ENCODE data around the gene IL1F10.

IL1F10 gene

GRCh38 chr2:113067681-113068080 lies at the start of gene IL1F10:
IL1F10 (plus strand) TSS chr2:113067970; CDS start chr2:113072739, 4,769 bp downstream.
- DNase-seq, result no peak

GRCh38 chr2:113018509-113018908 lies 49.3 kb upstream of the IL1F10 start:
- no peak for DNase-seq

- no peak for DNase-seq
These were observed 46.5 kb upstream of the IL1F10 start for GRCh38 chr2:113021312-113021711.

GRCh38 chr2:113024764-113025163 lies 43.0 kb upstream of the IL1F10 start:
- DNase-seq, result no peak

GRCh38 chr2:113025737-113026136 lies 42.0 kb upstream of the IL1F10 start:
- DNase-seq, result no peak

- DNase-seq, result no peak
These were observed 40.1 kb upstream of the IL1F10 start for GRCh38 chr2:113027691-113028090.

GRCh38 chr2:113028112-113028511 lies 39.7 kb upstream of the IL1F10 start:
- no peak for DNase-seq

- DNase-seq, result no peak
These were observed 35.0 kb upstream of the IL1F10 start for GRCh38 chr2:113032737-113033136.

GRCh38 chr2:113034016-113034415 lies 33.8 kb upstream of the IL1F10 start:
- DNase-seq, result no peak

- no peak for DNase-seq
These were observed 31.0 kb upstream of the IL1F10 start for GRCh38 chr2:113036763-113037162.

- no peak for DNase-seq
These were observed 29.5 kb upstream of the IL1F10 start for GRCh38 chr2:113038291-113038690.

- no peak for DNase-seq
These were observed 28.6 kb upstream of the IL1F10 start for GRCh38 chr2:113039158-113039557.

GRCh38 chr2:113039719-113040118 lies 28.1 kb upstream of the IL1F10 start:
- DNase-seq, result no peak

- no peak for DNase-seq
These were observed 25.9 kb upstream of the IL1F10 start for GRCh38 chr2:113041871-113042270.

- DNase-seq, result no peak
These were observed 21.3 kb upstream of the IL1F10 start for GRCh38 chr2:113046465-113046864.

- no peak for DNase-seq
These were observed 16.6 kb upstream of the IL1F10 start for GRCh38 chr2:113050921-113051895.

- no peak for DNase-seq
These were observed 15.3 kb upstream of the IL1F10 start, which contains the start of gene IL36B for GRCh38 chr2:113052396-113052917. IL36B (minus strand) TSS chr2:113052867.

GRCh38 chr2:113053666-113054065 lies 14.1 kb upstream of the IL1F10 start:
- no peak for DNase-seq

GRCh38 chr2:113054066-113054465 lies 13.7 kb upstream of the IL1F10 start:
- DNase-seq, result no peak

- DNase-seq, result no peak
These were observed 11.2 kb upstream of the IL1F10 start for GRCh38 chr2:113056521-113056920.

- no peak for DNase-seq
These were observed 10.7 kb upstream of the IL1F10 start for GRCh38 chr2:113057117-113057516.

GRCh38 chr2:113058411-113058994 lies 9.3 kb upstream of the IL1F10 start:
- DNase-seq, result no peak

- DNase-seq, result no peak
These were observed 8.5 kb upstream of the IL1F10 start, which contains the start of gene IL36RN for GRCh38 chr2:113058998-113059960. IL36RN (plus strand) TSS chr2:113059198; CDS start chr2:113059439, 241 bp downstream.
